ENCODE data around the gene AKAP17A.

The AKAP17A gene

DNA sequence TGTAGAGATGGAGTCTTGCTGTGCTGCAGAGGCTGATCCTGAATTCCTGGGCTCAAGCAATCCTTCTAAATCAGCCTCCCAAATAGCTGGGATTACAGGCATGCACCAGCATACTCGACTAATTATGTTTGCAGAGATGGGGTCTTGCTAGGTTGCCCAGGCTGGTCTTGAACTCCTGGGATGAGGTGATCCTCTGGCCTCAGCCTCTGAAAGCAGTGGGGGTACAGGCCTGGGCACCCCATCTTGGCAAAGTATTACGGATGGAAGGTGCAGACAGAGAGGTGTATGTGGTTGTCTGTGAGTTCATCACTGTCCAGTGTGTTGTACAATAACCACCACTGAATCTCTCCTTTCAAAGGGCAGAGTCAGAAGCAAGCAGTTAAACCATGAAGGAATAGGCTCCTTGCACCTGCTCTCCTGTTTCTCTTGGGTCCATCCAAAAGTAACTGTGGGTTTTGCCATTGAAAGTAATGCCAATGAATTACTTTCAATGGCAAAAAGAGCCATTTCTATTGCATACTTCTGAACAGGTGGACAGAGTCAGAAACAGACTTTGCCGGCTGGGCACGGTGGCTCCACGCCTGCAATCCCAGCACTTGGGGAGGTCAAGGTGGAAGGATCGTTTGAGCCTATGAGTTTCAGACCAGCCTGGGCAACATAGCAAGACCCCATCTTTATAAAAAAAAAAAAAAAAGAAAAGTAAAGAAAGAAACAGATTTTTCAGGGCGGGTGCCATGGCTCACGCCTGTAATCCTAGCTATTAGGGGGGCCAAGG lies 7.0 kb upstream of the AKAP17A start:
- Histone ChIP-seq H3K9me3 (ENCODE audit: control insufficient read depth, low read length) (no peaks in the 10 kb centered on the region), H3K36me3 (ENCODE audit: control insufficient read depth, insufficient read depth, low read length) (no peaks in the 10 kb centered on the region), H3K4me1 (ENCODE audit: control insufficient read depth, insufficient read depth, low read length) (no peaks in the 10 kb centered on the region), H3K27ac (ENCODE audit: insufficient read depth, low read depth, low read length, poor library complexity, severe bottlenecking) (no peak overlapping the region), H3K4me3 (ENCODE audit: insufficient read depth, low read depth, low read length) (no peak overlapping the region), H3K27me3 (ENCODE audit: control insufficient read depth, insufficient read depth, low read length, poor library complexity, severe bottlenecking) (no peaks in the 10 kb centered on the region)
- WGBS, 2 experiments = 89 to 91% methylated on average over 8 of the region's 8 CpGs

DNA sequence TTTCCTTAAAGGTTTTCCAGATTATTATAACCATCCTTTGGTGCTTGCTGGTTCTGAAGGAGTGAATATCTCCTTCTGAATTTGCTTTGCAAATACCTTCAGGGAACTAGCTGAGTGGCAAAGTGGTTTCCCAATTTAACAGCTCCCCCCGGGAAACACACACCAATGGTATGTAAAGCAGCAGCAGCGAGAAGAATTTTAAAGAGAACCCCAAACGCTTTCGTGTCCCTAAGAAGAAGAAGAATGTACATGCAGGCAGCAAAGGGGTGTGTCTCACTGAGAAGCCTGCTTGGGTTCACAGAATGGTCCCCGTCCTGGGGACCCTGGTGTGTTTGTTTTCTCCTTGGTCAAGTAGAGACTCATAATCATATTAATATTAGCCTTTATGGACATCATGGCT lies 4.2 kb upstream of the AKAP17A start:
- H3K4me3 ChIP-seq (ENCODE audit: insufficient read depth, low read depth, low read length) = no peak overlapping the region
- H3K4me1 ChIP-seq (ENCODE audit: control insufficient read depth, insufficient read depth, low read length) = no peaks in the 10 kb centered on the region
- WGBS, 2 experiments = 55 to 60% methylated on average over 4 to 5 of the region's 5 CpGs
- no peaks in the 10 kb centered on the region for H3K27me3 ChIP-seq (ENCODE audit: control insufficient read depth, insufficient read depth, low read length, poor library complexity, severe bottlenecking)
- no peaks in the 10 kb centered on the region for H3K36me3 ChIP-seq (ENCODE audit: control insufficient read depth, insufficient read depth, low read length)
- H3K27ac ChIP-seq (ENCODE audit: insufficient read depth, low read depth, low read length, poor library complexity, severe bottlenecking) = no peak overlapping the region
- no peaks in the 10 kb centered on the region for H3K9me3 ChIP-seq (ENCODE audit: control insufficient read depth, low read length)

GRCh38 chrX:1589356-1590130 lies 1.9 kb upstream of the AKAP17A start:
- H3K4me3 ChIP-seq (ENCODE audit: insufficient read depth, low read depth, low read length) = no peak overlapping the region
- peaks cover 11% of the 10 kb centered on the region for H3K36me3 ChIP-seq (ENCODE audit: control insufficient read depth, insufficient read depth, low read length)
- 90 to 93% methylated on average over 10 to 12 of the region's 12 CpGs for WGBS, 2 experiments
- H3K9me3 ChIP-seq (ENCODE audit: control insufficient read depth, low read length) = no peaks in the 10 kb centered on the region
- H3K27me3 ChIP-seq (ENCODE audit: control insufficient read depth, insufficient read depth, low read length, poor library complexity, severe bottlenecking) = no peaks in the 10 kb centered on the region
- H3K4me1 ChIP-seq (ENCODE audit: control insufficient read depth, insufficient read depth, low read length) = no peaks in the 10 kb centered on the region
- no peak overlapping the region for H3K27ac ChIP-seq (ENCODE audit: insufficient read depth, low read depth, low read length, poor library complexity, severe bottlenecking)

DNA sequence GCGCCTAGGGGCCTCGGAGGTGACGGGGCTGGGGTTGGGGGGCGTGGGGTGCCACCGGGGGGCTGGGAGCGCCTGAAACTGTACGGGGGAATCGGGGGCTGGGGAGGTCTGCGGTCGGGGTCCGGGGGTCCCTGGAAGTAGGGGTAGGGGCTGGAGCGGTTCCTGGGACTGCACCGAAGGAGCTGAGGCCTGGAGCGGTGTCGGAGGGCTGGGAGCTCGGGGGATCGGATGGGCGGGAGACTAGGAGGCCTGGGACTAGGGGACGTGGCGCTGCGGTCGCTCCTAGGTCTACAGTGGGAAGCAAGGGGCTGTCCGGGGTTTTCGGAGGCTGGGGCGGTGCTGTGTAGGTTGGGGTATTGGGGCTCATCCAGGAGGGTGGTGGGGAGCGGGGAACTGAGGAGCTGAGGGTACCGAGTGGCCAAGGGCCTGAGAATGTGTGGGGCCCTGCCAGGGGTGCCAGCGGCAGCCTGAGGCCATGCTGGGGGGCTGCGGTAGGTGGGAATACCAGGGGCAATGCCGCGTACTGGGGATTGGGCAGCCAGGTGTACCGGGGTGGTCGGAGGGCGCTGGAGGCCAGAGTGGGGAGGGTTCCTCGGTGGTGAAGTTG lies 562 bp downstream of the AKAP17A start:
- peak overlapping the region; percentile 81 for H3K4me3 ChIP-seq (ENCODE audit: insufficient read depth, low read depth, low read length)
- no peaks in the 10 kb centered on the region for H3K27me3 ChIP-seq (ENCODE audit: control insufficient read depth, insufficient read depth, low read length, poor library complexity, severe bottlenecking)
- 1% methylated on average over 35 of the region's 35 CpGs for WGBS, 2 experiments
- H3K27ac ChIP-seq (ENCODE audit: insufficient read depth, low read depth, low read length, poor library complexity, severe bottlenecking) = no peak overlapping the region
- H3K36me3 ChIP-seq (ENCODE audit: control insufficient read depth, insufficient read depth, low read length) = peaks cover 33% of the 10 kb centered on the region
- no peaks in the 10 kb centered on the region for H3K4me1 ChIP-seq (ENCODE audit: control insufficient read depth, insufficient read depth, low read length)
- no peaks in the 10 kb centered on the region for H3K9me3 ChIP-seq (ENCODE audit: control insufficient read depth, low read length)

- H3K27ac ChIP-seq (ENCODE audit: insufficient read depth, low read depth, low read length, poor library complexity, severe bottlenecking) = no peak overlapping the region
- WGBS, 2 experiments = 18 to 21% methylated on average over 28 of the region's 28 CpGs
- H3K4me3 ChIP-seq (ENCODE audit: insufficient read depth, low read depth, low read length) = peak overlapping the region; percentile 81
- no peaks in the 10 kb centered on the region for H3K9me3 ChIP-seq (ENCODE audit: control insufficient read depth, low read length)
- H3K4me1 ChIP-seq (ENCODE audit: control insufficient read depth, insufficient read depth, low read length) = no peaks in the 10 kb centered on the region
- no peaks in the 10 kb centered on the region for H3K27me3 ChIP-seq (ENCODE audit: control insufficient read depth, insufficient read depth, low read length, poor library complexity, severe bottlenecking)
- peaks cover 38% of the 10 kb centered on the region for H3K36me3 ChIP-seq (ENCODE audit: control insufficient read depth, insufficient read depth, low read length)
These were observed 1.2 kb downstream of the AKAP17A start for GRCh38 chrX:1592470-1593142.

DNA sequence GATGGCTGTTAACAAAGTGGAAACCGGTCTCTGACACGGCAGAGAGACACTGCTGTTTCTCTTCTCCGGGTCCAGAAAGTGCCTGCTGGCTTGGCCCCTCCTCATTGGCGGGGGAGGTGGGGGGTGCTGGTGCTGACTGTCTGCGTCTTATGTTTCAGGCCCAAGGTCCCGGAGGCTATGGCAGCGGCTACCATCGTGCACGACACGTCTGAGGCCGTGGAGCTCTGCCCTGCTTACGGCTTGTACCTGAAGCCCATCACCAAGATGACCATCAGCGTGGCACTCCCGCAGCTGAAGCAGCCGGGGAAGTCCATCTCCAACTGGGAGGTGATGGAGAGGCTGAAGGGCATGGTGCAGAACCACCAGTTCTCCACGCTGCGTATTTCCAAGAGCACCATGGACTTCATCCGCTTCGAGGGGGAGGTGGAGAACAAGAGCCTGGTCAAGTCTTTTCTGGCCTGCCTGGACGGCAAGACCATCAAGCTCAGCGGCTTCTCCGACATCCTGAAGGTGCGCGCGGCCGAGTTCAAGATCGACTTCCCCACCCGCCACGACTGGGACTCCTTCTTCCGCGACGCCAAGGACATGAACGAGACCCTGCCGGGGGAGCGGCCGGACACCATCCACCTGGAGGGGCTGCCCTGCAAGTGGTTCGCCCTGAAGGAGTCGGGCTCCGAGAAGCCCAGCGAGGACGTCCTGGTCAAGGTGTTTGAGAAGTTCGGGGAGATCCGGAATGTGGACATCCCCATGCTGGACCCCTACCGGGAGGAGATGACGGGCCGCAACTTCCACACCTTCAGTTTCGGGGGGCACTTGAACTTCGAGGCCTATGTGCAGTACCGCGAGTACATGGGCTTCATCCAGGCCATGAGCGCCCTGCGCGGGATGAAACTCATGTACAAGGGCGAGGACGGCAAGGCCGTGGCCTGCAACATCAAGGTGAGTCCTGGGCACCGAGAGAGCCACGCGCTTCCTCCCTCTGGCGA lies 2.2 kb downstream of the AKAP17A start:
- no peaks in the 10 kb centered on the region for H3K4me1 ChIP-seq (ENCODE audit: control insufficient read depth, insufficient read depth, low read length)
- no peaks in the 10 kb centered on the region for H3K27me3 ChIP-seq (ENCODE audit: control insufficient read depth, insufficient read depth, low read length, poor library complexity, severe bottlenecking)
- H3K9me3 ChIP-seq (ENCODE audit: control insufficient read depth, low read length) = no peaks in the 10 kb centered on the region
- peak overlapping the region; percentile 81 for H3K4me3 ChIP-seq (ENCODE audit: insufficient read depth, low read depth, low read length)
- WGBS, 2 experiments = 95% methylated on average over 60 of the region's 60 CpGs
- H3K27ac ChIP-seq (ENCODE audit: insufficient read depth, low read depth, low read length, poor library complexity, severe bottlenecking) = no peak overlapping the region
- H3K36me3 ChIP-seq (ENCODE audit: control insufficient read depth, insufficient read depth, low read length) = peaks cover 45% of the 10 kb centered on the region

- peaks cover 63% of the 10 kb centered on the region for H3K36me3 ChIP-seq (ENCODE audit: control insufficient read depth, insufficient read depth, low read length)
- H3K27me3 ChIP-seq (ENCODE audit: control insufficient read depth, insufficient read depth, low read length, poor library complexity, severe bottlenecking) = no peaks in the 10 kb centered on the region
- H3K27ac ChIP-seq (ENCODE audit: insufficient read depth, low read depth, low read length, poor library complexity, severe bottlenecking) = no peak overlapping the region
- H3K4me3 ChIP-seq (ENCODE audit: insufficient read depth, low read depth, low read length) = no peak overlapping the region
- H3K4me1 ChIP-seq (ENCODE audit: control insufficient read depth, insufficient read depth, low read length) = no peaks in the 10 kb centered on the region
- H3K9me3 ChIP-seq (ENCODE audit: control insufficient read depth, low read length) = no peaks in the 10 kb centered on the region
- WGBS, 2 experiments = 96 to 97% methylated on average over 17 of the region's 17 CpGs
These were observed 4.3 kb downstream of the AKAP17A start for GRCh38 chrX:1595711-1596060.

GRCh38 chrX:1596676-1597344 lies 5.4 kb downstream of the AKAP17A start:
- no peak overlapping the region for H3K4me3 ChIP-seq (ENCODE audit: insufficient read depth, low read depth, low read length)
- H3K27me3 ChIP-seq (ENCODE audit: control insufficient read depth, insufficient read depth, low read length, poor library complexity, severe bottlenecking) = no peaks in the 10 kb centered on the region
- H3K36me3 ChIP-seq (ENCODE audit: control insufficient read depth, insufficient read depth, low read length) = peaks cover 75% of the 10 kb centered on the region
- no peaks in the 10 kb centered on the region for H3K4me1 ChIP-seq (ENCODE audit: control insufficient read depth, insufficient read depth, low read length)
- 87% methylated on average over 29 to 30 of the region's 30 CpGs for WGBS, 2 experiments
- H3K27ac ChIP-seq (ENCODE audit: insufficient read depth, low read depth, low read length, poor library complexity, severe bottlenecking) = no peak overlapping the region
- no peaks in the 10 kb centered on the region for H3K9me3 ChIP-seq (ENCODE audit: control insufficient read depth, low read length)

All from ectodermal cell (in vitro differentiated cells).